CD14-positive monocyte (primary cell): ENCODE results near the gene GNL1. TPM values are rescaled to one million over a fixed set of nuclear protein-coding genes. Genes with fewer than 3 reads are reported as not detected.
"Not testable (repeated sequence)": the region's sequence is repeated elsewhere in the genome, so short reads cannot be mapped to it uniquely, and the experiment has no call there.

Experiments used
- DNase-seq, 3 donors: peaks; one replicate each; pipeline ENCODE4 v3.0.0-alpha.2; 2011 to 2022
- H2AFZ ChIP-seq: 2 replicates; pipeline ENCODE4 v1.6.0; 2012; ENCODE audit warnings: mild to moderate bottlenecking, low read depth, low read length, inconsistent platforms; ENCODE audit not compliant: insufficient read depth, poor library complexity, severe bottlenecking
- H3K27ac ChIP-seq, 2 donors: 1 replicate in 1 of 2; 2 replicates in 1 of 2; pipeline ENCODE4 v1.5.1; 2012 to 2013; ENCODE audit warnings: low read length in 2 of 2, control low read depth in 1 of 2, inconsistent platforms in 1 of 2, low read depth in 1 of 2, mild to moderate bottlenecking in 1 of 2
- H3K27me3 ChIP-seq, 2 donors: one replicate each; pipeline versions ENCODE4 v1.6.0 to v1.6.1; 2011 to 2013; ENCODE audit warnings: low read length in 2 of 2; ENCODE audit not compliant: control insufficient read depth in 2 of 2, insufficient read depth in 2 of 2
- H3K36me3 ChIP-seq, 2 donors: replicated peaks in 1 of 2; 1 replicate in 1 of 2; 2 replicates in 1 of 2; pipeline versions ENCODE4 v1.5.1 to v1.6.1; 2012 to 2013; ENCODE audit warnings: low read length in 2 of 2, control low read depth in 1 of 2, inconsistent platforms in 1 of 2, mild to moderate bottlenecking in 1 of 2; ENCODE audit not compliant: insufficient read depth in 2 of 2, control insufficient read depth in 1 of 2
- H3K4me1 ChIP-seq, 2 donors: 1 replicate in 1 of 2; 2 replicates in 1 of 2; pipeline versions ENCODE4 v1.5.1 to v1.6.1; 2012 to 2013; ENCODE audit warnings: low read length in 2 of 2, control low read depth in 1 of 2, inconsistent platforms in 1 of 2, mild to moderate bottlenecking in 1 of 2, moderate library complexity in 1 of 2; ENCODE audit not compliant: insufficient read depth in 2 of 2, control insufficient read depth in 1 of 2
- H3K4me2 ChIP-seq: replicated peaks from 2 replicates; pipeline ENCODE3; 2012; ENCODE audit warnings: low read length, moderate library complexity, mild to moderate bottlenecking; ENCODE audit not compliant: poor library complexity, severe bottlenecking; ENCODE audit errors: extremely low read depth
- H3K4me3 ChIP-seq, 3 experiments: fragments of 200-600 bp in 1 of 3; sonication (generic) in 1 of 3; replicated peaks in 1 of 3; 1 replicate in 2 of 3; 2 replicates in 1 of 3; pipeline ENCODE4 v1.5.1; 2011 to 2013; ENCODE audit warnings: low read length in 3 of 3, mild to moderate bottlenecking in 3 of 3, control low read depth in 2 of 3, low read depth in 2 of 3, inconsistent platforms in 1 of 3, moderate library complexity in 1 of 3
- H3K79me2 ChIP-seq: 2 replicates; pipeline ENCODE4 v1.6.0; 2012; ENCODE audit warnings: mild to moderate bottlenecking, control low read depth, inconsistent platforms, low read length, moderate library complexity; ENCODE audit not compliant: insufficient read depth
- H3K9ac ChIP-seq: 2 replicates; pipeline ENCODE4 v1.6.0; 2017; ENCODE audit warnings: low read length, mild to moderate bottlenecking; ENCODE audit not compliant: insufficient read depth, poor library complexity, severe bottlenecking
- H3K9me3 ChIP-seq, 2 donors: replicated peaks in 1 of 2; 1 replicate in 1 of 2; 2 replicates in 1 of 2; pipeline versions ENCODE4 v1.5.1 to v1.6.1; 2012 to 2013; ENCODE audit warnings: low read length in 2 of 2, control low read depth in 1 of 2; ENCODE audit not compliant: control insufficient read depth in 1 of 2, insufficient read depth in 1 of 2
- H4K20me1 ChIP-seq: 2 replicates; pipeline ENCODE4 v1.6.0; 2012; ENCODE audit warnings: mild to moderate bottlenecking, low read length, control low read depth, moderate library complexity; ENCODE audit not compliant: insufficient read depth
- H3K27ac Mint-ChIP-seq, 7 donors: one replicate each; pipeline ENCODE4 v1.8.0; 2020; ENCODE audit warnings: mild to moderate bottlenecking in 7 of 7, mixed read lengths in 7 of 7, moderate library complexity in 6 of 7, inconsistent platforms in 2 of 7
- H3K27me3 Mint-ChIP-seq, 3 donors: one replicate each; pipeline ENCODE4 v1.8.0; 2021 to 2022; ENCODE audit warnings: low read depth in 3 of 3, mild to moderate bottlenecking in 3 of 3, mixed read lengths in 3 of 3, moderate library complexity in 3 of 3, inconsistent platforms in 1 of 3
- H3K36me3 Mint-ChIP-seq, 2 donors: one replicate each; pipeline ENCODE4 v1.8.0; 2020; ENCODE audit warnings: mixed read lengths in 2 of 2, inconsistent platforms in 1 of 2, mild to moderate bottlenecking in 1 of 2
- H3K4me1 Mint-ChIP-seq: one replicate; pipeline ENCODE4 v1.8.0; 2020; ENCODE audit warnings: mild to moderate bottlenecking, mixed read lengths
- H3K4me3 Mint-ChIP-seq, 2 donors: one replicate each; pipeline ENCODE4 v1.8.0; 2020; ENCODE audit warnings: mild to moderate bottlenecking in 2 of 2, mixed read lengths in 2 of 2, moderate library complexity in 1 of 2
- H3K9me3 Mint-ChIP-seq, 7 donors: one replicate each; pipeline ENCODE4 v1.8.0; 2020 to 2022; ENCODE audit warnings: mixed read lengths in 7 of 7, mild to moderate bottlenecking in 6 of 7, moderate library complexity in 6 of 7, inconsistent platforms in 2 of 7
- WGBS: methylation state at CpG from one replicate; pipeline ENCODE4 v1.1.5; 2013; ENCODE audit warnings: missing lambda C conversion rate; ENCODE audit not compliant: insufficient coverage; 5-methylcytosine and 5-hydroxymethylcytosine counted together
- intact Hi-C, 2 donors: fragments of 100-400 bp; cut with micrococcal nuclease; formaldehyde crosslinking; loops; one replicate each; pipeline versions ENCODE4 v1.15.0 to v1.15.1; 2023
- polyA plus RNA-seq, 3 donors: library from polyadenylated mRNA; depleted of rRNA in 1 of 3; unstranded in 2 of 3; stranded (reverse) in 1 of 3; fragments of 300-500 nt in 2 of 3; fragments of >200 nt in 1 of 3; fragmentation: Illumina TruSeq in 2 of 3; gene quantifications; 1 replicate in 2 of 3; 2 replicates in 1 of 3; pipeline ENCODE4 v1.2.3, GENCODE V29; 2012 to 2021
- TF ChIP-seq, protein P1 (sequence below): fragments of 200-600 bp; IDR thresholded peaks from one replicate; pipeline ENCODE4 v1.8.0; 2022; ENCODE audit warnings: antibody characterized with exemption, mild to moderate bottlenecking

Gene GNL1
- polyA plus RNA-seq, 3 donors, result 10.3 to 13.4 (median 12.9) TPM

DNA sequence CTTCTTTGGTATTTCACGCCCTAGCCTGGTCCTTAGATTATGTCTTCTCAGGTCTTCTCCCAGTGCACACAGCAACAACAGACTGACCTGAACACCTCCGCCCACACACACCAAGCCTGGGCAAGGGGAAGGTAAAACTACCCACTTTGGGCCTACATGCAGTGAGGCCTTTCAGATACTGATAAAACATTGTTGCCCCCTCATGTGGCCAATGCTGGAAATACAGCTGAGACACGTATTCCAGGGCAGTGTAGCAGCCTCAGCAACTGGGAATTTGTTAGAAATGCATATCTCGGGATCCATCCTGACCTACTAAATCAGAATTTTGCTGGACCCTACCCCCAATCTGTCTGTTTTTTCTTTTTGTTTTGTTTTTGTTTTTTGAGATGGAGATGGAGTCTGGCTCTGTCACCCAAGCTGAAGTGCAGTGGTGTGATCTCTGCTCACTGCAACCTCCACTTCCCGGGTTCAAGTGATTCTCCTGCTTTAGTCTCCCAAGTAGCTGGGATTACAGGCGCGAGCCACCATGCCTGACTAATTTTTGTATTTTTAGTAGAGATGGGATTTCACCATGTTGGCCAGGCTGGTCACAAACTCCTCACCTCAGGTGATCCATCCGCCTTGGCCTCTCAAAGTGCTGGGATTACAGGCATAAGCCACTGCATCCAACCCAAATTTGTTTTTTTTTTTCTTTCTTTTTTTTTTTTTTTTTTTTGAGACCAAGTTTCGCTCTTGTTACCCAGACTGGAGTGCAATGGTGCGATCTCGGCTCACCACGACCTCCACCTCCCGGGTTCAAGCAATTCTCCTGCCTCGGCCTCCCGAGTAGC is 41.2 kb upstream of the GNL1 start:
- H3K9me3 Mint-ChIP-seq, result not testable (repeated sequence)

DNA sequence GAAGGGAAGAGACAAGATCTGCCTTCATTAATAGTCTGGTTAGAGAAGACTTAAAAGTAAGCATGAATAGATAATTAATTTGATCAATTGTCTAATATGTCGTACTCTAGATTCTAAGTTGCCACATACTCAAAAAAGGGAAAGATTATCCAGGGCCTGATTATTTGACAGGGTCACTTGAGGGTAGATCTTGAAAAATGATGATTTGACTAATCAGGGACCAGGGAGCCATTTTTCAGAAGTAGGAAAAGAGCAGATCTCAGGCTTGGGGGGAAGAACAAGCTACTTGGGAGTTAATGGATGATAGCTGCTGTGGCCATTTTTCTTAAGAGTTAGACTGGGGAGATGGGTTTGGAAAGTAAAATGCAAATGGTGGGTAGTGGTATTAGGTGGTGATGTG is 36.0 kb upstream of the GNL1 start:
- Mint-ChIP-seq H3K9me3 (peaks cover 0 to 2% (median 0%) of the 10 kb centered on the region in 7 donors), H3K27ac (peak overlapping the region in 2 of 7 donors; percentile 15 to 68), H3K4me3 (no peak overlapping the region), H3K36me3 (peaks cover 59 to 81% of the 10 kb centered on the region in 2 donors), H3K27me3 (no peaks in the 10 kb centered on the region), H3K4me1 (peaks cover 2% of the 10 kb centered on the region)
- WGBS, result no CpG with 5 or more reads among the region's 1 CpG
- no peak for DNase-seq
- Histone ChIP-seq H3K36me3 (peaks cover 50 to 79% of the 10 kb centered on the region in 2 donors), H2AFZ (no peak overlapping the region), H3K4me3 (no peak overlapping the region), H3K4me1 (no peaks in the 10 kb centered on the region), H3K79me2 (no peaks in the 10 kb centered on the region), H3K9ac (no peak overlapping the region), H3K27me3 (no peaks in the 10 kb centered on the region), H3K9me3 (no peaks in the 10 kb centered on the region), H3K27ac (no peak overlapping the region), H3K4me2 (no peak overlapping the region), H4K20me1 (peaks cover 31% of the 10 kb centered on the region)
- TF ChIP-seq, protein P1, sequence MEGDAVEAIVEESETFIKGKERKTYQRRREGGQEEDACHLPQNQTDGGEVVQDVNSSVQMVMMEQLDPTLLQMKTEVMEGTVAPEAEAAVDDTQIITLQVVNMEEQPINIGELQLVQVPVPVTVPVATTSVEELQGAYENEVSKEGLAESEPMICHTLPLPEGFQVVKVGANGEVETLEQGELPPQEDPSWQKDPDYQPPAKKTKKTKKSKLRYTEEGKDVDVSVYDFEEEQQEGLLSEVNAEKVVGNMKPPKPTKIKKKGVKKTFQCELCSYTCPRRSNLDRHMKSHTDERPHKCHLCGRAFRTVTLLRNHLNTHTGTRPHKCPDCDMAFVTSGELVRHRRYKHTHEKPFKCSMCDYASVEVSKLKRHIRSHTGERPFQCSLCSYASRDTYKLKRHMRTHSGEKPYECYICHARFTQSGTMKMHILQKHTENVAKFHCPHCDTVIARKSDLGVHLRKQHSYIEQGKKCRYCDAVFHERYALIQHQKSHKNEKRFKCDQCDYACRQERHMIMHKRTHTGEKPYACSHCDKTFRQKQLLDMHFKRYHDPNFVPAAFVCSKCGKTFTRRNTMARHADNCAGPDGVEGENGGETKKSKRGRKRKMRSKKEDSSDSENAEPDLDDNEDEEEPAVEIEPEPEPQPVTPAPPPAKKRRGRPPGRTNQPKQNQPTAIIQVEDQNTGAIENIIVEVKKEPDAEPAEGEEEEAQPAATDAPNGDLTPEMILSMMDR, result no peak
- intact Hi-C loops, result loop anchor here in 1 of 2 donors (10.0 kb wide), 1 partner anchor 47 kb away; no protein-coding TSS in a partner anchor

More for the DNA sequence above, 41.2 kb upstream of the GNL1 start:
- not testable (repeated sequence) for H3K27me3 ChIP-seq, H3K27ac ChIP-seq, H3K27me3 Mint-ChIP-seq, H3K4me3 Mint-ChIP-seq, H2AFZ ChIP-seq, H3K4me3 ChIP-seq, H3K4me1 Mint-ChIP-seq, H3K79me2 ChIP-seq, H3K4me2 ChIP-seq, H3K4me1 ChIP-seq, H3K9ac ChIP-seq, H3K9me3 ChIP-seq
- Mint-ChIP-seq H3K36me3 (peaks cover 31 to 52% of the 10 kb centered on the region in 2 donors), H3K27ac (peak overlapping the region in 1 of 7 donors; percentile 2)
- TF ChIP-seq, protein P1, result peak; percentile 85
- DNase-seq, result peak; percentile 57 to 72 (median 66)
- H3K36me3 ChIP-seq, result peaks cover 33 to 51% of the 10 kb centered on the region in 2 donors
- WGBS, result 67% methylated on average over 3 of the region's 15 CpGs
- peaks cover 53% of the 10 kb centered on the region for H4K20me1 ChIP-seq
- intact Hi-C loops, result loop anchor here (1.0 to 10.0 kb wide), 4 partner anchors 53 to 115 kb away; no protein-coding TSS in a partner anchor
